ENCODE results near the gene SETSIP.

- TF ChIP-seq CTCF (IDR thresholded peaks at IDR 0.05; ENCODE audit: low read length) (no peak), EZH2phosphoT487 (IDR thresholded peaks at IDR 0.05; ENCODE audit: low read length) (no peak), EZH2 (optimal IDR thresholded peaks at IDR 0.05; ENCODE audit: low read depth, low read length) (no peak)
Observed at GRCh38 chr1:92070892-92071291, 4.3 kb downstream of the SETSIP start.

Measured in MM.1S (cell line).